OCI-M2 (cell line): ENCODE measurements around the gene NDUFAB1.
A peak's percentile ranks its signal among the peaks of the same experiment; 100 is the strongest.
"Not testable (repeated sequence)": the region's sequence is repeated elsewhere in the genome, so short reads cannot be mapped to it uniquely, and the experiment has no call there.

Experiments
- DNase-seq: peaks from one replicate; lab custom pipeline; 2025; ENCODE audit not compliant: unreplicated experiment; lab: John Stamatoyannopoulos, UW

NDUFAB1 gene

GRCh38 chr16:23595951-23596720, at the start of gene NDUFAB1:
NDUFAB1 (minus strand) TSS chr16:23596316; CDS start chr16:23596290, 26 bp downstream.
- peak; percentile 53 for DNase-seq

- no peak for DNase-seq
These were observed 46.2 kb upstream of the NDUFAB1 start for GRCh38 chr16:23642246-23642774.

- DNase-seq, result peak; percentile 58
These were observed 45.0 kb upstream of the NDUFAB1 start, which contains the start of the genes DCTN5 and PALB2 for GRCh38 chr16:23640931-23641765. DCTN5 (plus strand) TSS chr16:23641466; CDS start chr16:23641543, 77 bp downstream. PALB2 (minus strand) TSS chr16:23641310; CDS start chr16:23641157, 153 bp downstream.

- no peak for DNase-seq
These were observed 44.5 kb upstream of the NDUFAB1 start for GRCh38 chr16:23640615-23640930.

GRCh38 chr16:23635958-23636357, 39.8 kb upstream of the NDUFAB1 start:
- DNase-seq, result no peak

- DNase-seq, result no peak
These were observed 38.4 kb upstream of the NDUFAB1 start for GRCh38 chr16:23634461-23635036.

- DNase-seq, result not testable (repeated sequence)
These were observed 35.8 kb upstream of the NDUFAB1 start for GRCh38 chr16:23631874-23632273.

- DNase-seq, result no peak
These were observed 33.4 kb upstream of the NDUFAB1 start for GRCh38 chr16:23629516-23629915.

GRCh38 chr16:23624092-23624491, 28.0 kb upstream of the NDUFAB1 start:
- DNase-seq, result no peak

- no peak for DNase-seq
These were observed 19.7 kb upstream of the NDUFAB1 start for GRCh38 chr16:23615805-23616204.

GRCh38 chr16:23611936-23612335, 15.8 kb upstream of the NDUFAB1 start:
- no peak for DNase-seq

GRCh38 chr16:23610905-23611304, 14.8 kb upstream of the NDUFAB1 start:
- DNase-seq, result not testable (repeated sequence)

GRCh38 chr16:23609929-23610328, 13.8 kb upstream of the NDUFAB1 start:
- DNase-seq, result no peak

- no peak for DNase-seq
These were observed 12.1 kb upstream of the NDUFAB1 start for GRCh38 chr16:23608194-23608593.

- DNase-seq, result no peak
These were observed 11.6 kb upstream of the NDUFAB1 start for GRCh38 chr16:23607726-23608125.

GRCh38 chr16:23597003-23597756, 1.1 kb upstream of the NDUFAB1 start:
- peak; percentile 42 for DNase-seq

- DNase-seq, result no peak
These were observed 718 bp downstream of the NDUFAB1 start for GRCh38 chr16:23595246-23595950.

- DNase-seq, result no peak
These were observed 1.9 kb downstream of the NDUFAB1 start for GRCh38 chr16:23594186-23594585.

GRCh38 chr16:23590181-23590580, 5.9 kb downstream of the NDUFAB1 start:
- no peak for DNase-seq

GRCh38 chr16:23587726-23588125, 8.4 kb downstream of the NDUFAB1 start:
- DNase-seq, result no peak
